Smooth muscle cell (in vitro differentiated cells): ENCODE results near the gene PDLIM3. TPM values are rescaled to one million over a fixed set of nuclear protein-coding genes. Genes with fewer than 3 reads are reported as not detected.

Source experiments
- DNase-seq: peaks from one replicate; lab custom pipeline; 2025; ENCODE audit not compliant: unreplicated experiment; lab: John Stamatoyannopoulos, UW
- H2AFZ ChIP-seq: fragments of 200-600 bp; sonication (generic); 2 replicates; pipeline ENCODE4 v1.6.0; 2016; ENCODE audit warnings: antibody characterized with exemption, low read depth, mild to moderate bottlenecking
- H3F3A ChIP-seq: fragments of 200-600 bp; sonication (generic); 2 replicates; pipeline ENCODE4 v1.6.0; 2017; ENCODE audit warnings: antibody characterized with exemption, low read depth
- H3K27ac ChIP-seq: fragments of 200-600 bp; sonication (generic); 2 replicates; pipeline ENCODE4 v1.5.1; 2016; ENCODE audit warnings: low read depth, mild to moderate bottlenecking
- H3K27me3 ChIP-seq: fragments of 200-600 bp; sonication (generic); 2 replicates; pipeline ENCODE4 v1.6.1; 2016; ENCODE audit warnings: low read depth, mild to moderate bottlenecking
- H3K36me3 ChIP-seq: fragments of 200-600 bp; sonication (generic); 2 replicates; pipeline ENCODE4 v1.5.1; 2016; ENCODE audit warnings: low read depth
- H3K4me1 ChIP-seq: fragments of 200-600 bp; sonication (generic); 2 replicates; pipeline ENCODE4 v1.5.1; 2016; ENCODE audit warnings: low read depth
- H3K4me2 ChIP-seq: fragments of 200-600 bp; sonication (generic); 2 replicates; pipeline ENCODE4 v1.6.0; 2016; ENCODE audit warnings: mild to moderate bottlenecking
- H3K4me3 ChIP-seq: fragments of 200-600 bp; sonication (generic); 2 replicates; pipeline ENCODE4 v1.5.1; 2016; ENCODE audit warnings: mild to moderate bottlenecking
- H3K79me2 ChIP-seq: fragments of 200-600 bp; sonication (generic); 2 replicates; pipeline ENCODE4 v1.6.0; 2016; ENCODE audit warnings: low read depth, mild to moderate bottlenecking
- H3K9ac ChIP-seq: fragments of 200-600 bp; sonication (generic); 2 replicates; pipeline ENCODE4 v1.6.0; 2016; ENCODE audit warnings: low read depth
- H3K9me3 ChIP-seq: fragments of 200-600 bp; sonication (generic); replicated peaks from 2 replicates; pipeline ENCODE4 v1.5.1; 2016; ENCODE audit warnings: low read depth
- H4K20me1 ChIP-seq: fragments of 200-600 bp; sonication (generic); 2 replicates; pipeline ENCODE4 v1.6.0; 2016; ENCODE audit warnings: low read depth
- CTCF ChIP-seq: fragments of 200-600 bp; sonication (generic); IDR thresholded peaks from 2 replicates; pipeline ENCODE4 v1.5.1; 2017; ENCODE audit warnings: borderline replicate concordance, mild to moderate bottlenecking, antibody characterized with exemption; ENCODE audit not compliant: insufficient read depth, poor library complexity, severe bottlenecking
- WGBS: methylation state at CpG from one replicate; pipeline ENCODE4 v1.1.7; 2016; ENCODE audit warnings: low lambda C conversion rate; 5-methylcytosine and 5-hydroxymethylcytosine counted together
- polyA plus RNA-seq: library from polyadenylated mRNA; unstranded; fragments of >200 nt; fragmentation: Nextera tagmentation; extraction: Ambion mirVana; gene quantifications from 2 replicates; pipeline ENCODE4 v1.2.1, GENCODE V29; 2016
- total RNA-seq: library from RNA; depleted of rRNA; stranded (reverse); fragments of >200 nt; gene quantifications from 2 replicates; pipeline ENCODE4 v1.2.3, GENCODE V29; 2014

PDLIM3 gene
- total and polyA plus RNA-seq, 2 experiments from 2014 or later: 356 to 691 TPM

GRCh38 chr4:185504098-185505047 is 30.9 kb downstream of the PDLIM3 start:
- TF ChIP-seq CTCF: no peak
- peaks cover 29% of the 10 kb centered on the region for H3F3A ChIP-seq
- no peaks in the 10 kb centered on the region for H3K79me2 ChIP-seq
- H3K9ac ChIP-seq: no peak overlapping the region
- no peak for DNase-seq
- no peaks in the 10 kb centered on the region for H3K4me1 ChIP-seq
- H3K9me3 ChIP-seq: no peaks in the 10 kb centered on the region
- H2AFZ ChIP-seq: no peak overlapping the region
- H3K27ac ChIP-seq: no peak overlapping the region
- no peaks in the 10 kb centered on the region for H4K20me1 ChIP-seq
- no peaks in the 10 kb centered on the region for H3K27me3 ChIP-seq
- H3K36me3 ChIP-seq: peaks cover 21% of the 10 kb centered on the region
- WGBS: 96% methylated on average over 21 of the region's 21 CpGs
- H3K4me2 ChIP-seq: no peak overlapping the region
- no peak overlapping the region for H3K4me3 ChIP-seq

GRCh38 chr4:185502386-185502785 is 32.9 kb downstream of the PDLIM3 start:
- no peak overlapping the region for H3K4me2 ChIP-seq
- H3K4me1 ChIP-seq: no peaks in the 10 kb centered on the region
- WGBS: 78% methylated on average over 11 of the region's 11 CpGs
- no peak overlapping the region for H2AFZ ChIP-seq
- H3K9me3 ChIP-seq: no peaks in the 10 kb centered on the region
- H3K79me2 ChIP-seq: no peaks in the 10 kb centered on the region
- no peak overlapping the region for H3K27ac ChIP-seq
- no peaks in the 10 kb centered on the region for H3K27me3 ChIP-seq
- peaks cover 14% of the 10 kb centered on the region for H3K36me3 ChIP-seq
- H3K9ac ChIP-seq: no peak overlapping the region
- no peak for DNase-seq
- no peak overlapping the region for H3K4me3 ChIP-seq
- TF ChIP-seq CTCF: no peak
- no peaks in the 10 kb centered on the region for H4K20me1 ChIP-seq
- peaks cover 19% of the 10 kb centered on the region for H3F3A ChIP-seq

- Histone ChIP-seq H3K9me3 (no peaks in the 10 kb centered on the region), H3K27me3 (no peaks in the 10 kb centered on the region), H3K27ac (no peak overlapping the region), H3K4me1 (no peaks in the 10 kb centered on the region), H3K36me3 (peaks cover 14% of the 10 kb centered on the region), H3F3A (peaks cover 10% of the 10 kb centered on the region), H3K4me2 (no peak overlapping the region), H4K20me1 (no peaks in the 10 kb centered on the region), H2AFZ (no peak overlapping the region), H3K4me3 (no peak overlapping the region), H3K79me2 (no peaks in the 10 kb centered on the region), H3K9ac (no peak overlapping the region)
- no peak for DNase-seq
- WGBS: 84% methylated on average over 1 of the region's 1 CpG
- no peak for TF ChIP-seq CTCF
These were observed 34.7 kb downstream of the PDLIM3 start for GRCh38 chr4:185500576-185500975.

- H2AFZ ChIP-seq: no peak overlapping the region
- no peaks in the 10 kb centered on the region for H4K20me1 ChIP-seq
- H3K79me2 ChIP-seq: no peaks in the 10 kb centered on the region
- H3K4me1 ChIP-seq: no peaks in the 10 kb centered on the region
- H3K27ac ChIP-seq: no peak overlapping the region
- H3K27me3 ChIP-seq: no peaks in the 10 kb centered on the region
- H3K4me3 ChIP-seq: no peak overlapping the region
- peaks cover 14% of the 10 kb centered on the region for H3K36me3 ChIP-seq
- H3K4me2 ChIP-seq: no peak overlapping the region
- TF ChIP-seq CTCF: no peak
- over 99% methylated on average over 9 of the region's 9 CpGs for WGBS
- no peak overlapping the region for H3K9ac ChIP-seq
- DNase-seq: no peak
- H3F3A ChIP-seq: peaks cover 10% of the 10 kb centered on the region
- H3K9me3 ChIP-seq: no peaks in the 10 kb centered on the region
These were observed 35.3 kb downstream of the PDLIM3 start for GRCh38 chr4:185500035-185500434.
